GM19455 (cell line): ENCODE results near the gene UGT1A10.

ENCODE experiments used
- ATAC-seq: cut with Tn5 transposase; IDR thresholded peaks from one replicate; pipeline ENCODE4 v1.9.1; 2021; ENCODE audit not compliant: unreplicated experiment

UGT1A10 gene

DNA sequence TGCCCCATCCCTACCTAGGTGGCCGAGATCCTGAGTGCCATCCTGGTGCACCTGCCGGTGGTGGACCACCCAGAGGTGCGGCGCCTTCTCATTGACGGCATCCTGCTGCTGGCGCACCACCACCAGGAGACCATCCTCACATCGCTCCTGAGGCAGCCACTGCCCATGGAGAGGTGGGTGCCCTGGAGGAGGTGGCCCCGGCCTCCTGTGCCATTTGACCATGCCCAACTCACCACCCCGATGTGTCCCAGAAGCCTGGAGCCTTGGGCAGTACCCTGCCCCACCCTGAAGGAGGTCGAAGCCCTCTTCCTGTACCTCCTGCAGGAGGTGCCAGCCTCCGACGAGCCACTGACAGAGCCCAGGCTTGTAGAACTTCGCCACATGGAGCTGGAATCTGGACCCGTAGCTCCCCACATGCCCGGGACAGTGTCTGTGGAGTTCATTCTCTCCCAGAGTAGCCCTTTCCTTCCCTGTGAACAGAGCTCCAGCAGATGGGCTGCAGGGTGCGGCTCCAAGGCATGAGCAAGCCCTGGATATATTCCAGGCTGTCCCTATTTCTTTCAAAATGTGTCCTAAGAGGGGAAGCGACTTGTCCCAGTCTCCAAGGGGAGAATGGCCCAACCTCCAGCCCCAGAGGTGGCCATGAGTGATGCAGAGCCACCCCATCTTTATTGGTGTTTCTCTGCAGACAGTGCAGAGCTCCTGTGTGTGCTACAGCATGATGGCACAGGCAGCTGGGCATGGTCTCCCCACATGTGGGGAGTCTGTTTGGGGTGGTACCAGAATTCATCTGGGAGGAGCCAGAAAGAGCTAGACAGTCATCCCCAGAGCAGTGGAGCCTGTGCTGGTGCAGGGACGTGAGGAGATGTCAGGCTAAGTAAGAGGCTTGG is 183.9 kb downstream of the UGT1A10 start:
- no peak for ATAC-seq

DNA sequence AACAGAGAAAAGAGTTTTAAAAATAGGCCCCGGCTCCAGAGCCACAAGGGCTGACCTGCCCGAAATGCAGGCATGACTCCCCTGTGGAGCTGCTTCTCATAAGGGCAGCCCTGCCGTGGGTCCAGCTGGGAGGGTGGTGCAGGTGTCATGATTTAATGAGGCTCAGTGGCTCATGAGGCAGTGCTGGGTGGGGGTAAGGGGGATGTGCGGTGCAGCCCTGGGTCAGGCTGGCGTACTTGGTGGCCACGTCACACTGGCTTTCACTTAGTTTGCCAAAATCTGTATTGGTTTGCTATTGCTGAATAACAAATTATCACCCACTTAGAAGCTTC is 184.5 kb downstream of the UGT1A10 start:
- no peak for ATAC-seq

DNA sequence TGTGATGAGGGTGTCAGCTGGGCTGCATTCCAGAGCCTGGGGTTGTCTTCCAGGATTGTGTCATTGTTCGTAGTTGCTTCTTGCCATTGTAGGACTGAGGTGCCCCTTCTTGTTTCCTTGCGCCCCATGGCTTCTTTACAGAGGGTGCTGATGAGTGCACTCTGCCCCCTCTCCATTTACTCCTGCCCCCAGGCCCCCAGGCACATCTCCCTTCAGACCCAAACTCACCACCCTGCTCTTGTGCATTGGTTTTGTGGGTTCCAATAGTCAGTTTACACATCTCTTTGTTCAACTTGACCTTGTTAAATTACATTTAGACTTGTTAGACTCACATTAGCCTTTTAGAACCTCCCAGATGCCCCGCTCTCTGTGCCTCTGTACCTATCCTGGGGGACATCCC is 184.9 kb downstream of the UGT1A10 start:
- ATAC-seq = no peak

DNA sequence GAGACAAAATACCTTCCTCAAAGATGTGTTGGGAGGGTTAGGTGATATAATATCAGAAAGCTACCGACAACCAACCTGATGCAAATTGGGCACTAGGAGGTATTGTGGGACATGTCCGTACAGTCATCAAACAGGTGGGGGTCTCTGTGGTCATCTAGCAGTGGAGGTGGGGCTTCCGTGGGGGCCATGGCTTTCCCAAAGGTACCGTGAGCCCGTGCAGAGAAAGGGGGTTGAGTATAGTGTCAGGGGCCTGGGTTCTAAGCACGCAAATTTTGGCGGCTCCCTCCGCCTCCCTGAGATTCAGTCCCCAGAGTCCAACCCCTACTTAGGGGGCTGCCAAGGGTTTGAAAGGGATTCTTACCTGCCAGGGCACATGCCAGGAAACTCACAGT is 185.5 kb downstream of the UGT1A10 start:
- ATAC-seq = no peak

DNA sequence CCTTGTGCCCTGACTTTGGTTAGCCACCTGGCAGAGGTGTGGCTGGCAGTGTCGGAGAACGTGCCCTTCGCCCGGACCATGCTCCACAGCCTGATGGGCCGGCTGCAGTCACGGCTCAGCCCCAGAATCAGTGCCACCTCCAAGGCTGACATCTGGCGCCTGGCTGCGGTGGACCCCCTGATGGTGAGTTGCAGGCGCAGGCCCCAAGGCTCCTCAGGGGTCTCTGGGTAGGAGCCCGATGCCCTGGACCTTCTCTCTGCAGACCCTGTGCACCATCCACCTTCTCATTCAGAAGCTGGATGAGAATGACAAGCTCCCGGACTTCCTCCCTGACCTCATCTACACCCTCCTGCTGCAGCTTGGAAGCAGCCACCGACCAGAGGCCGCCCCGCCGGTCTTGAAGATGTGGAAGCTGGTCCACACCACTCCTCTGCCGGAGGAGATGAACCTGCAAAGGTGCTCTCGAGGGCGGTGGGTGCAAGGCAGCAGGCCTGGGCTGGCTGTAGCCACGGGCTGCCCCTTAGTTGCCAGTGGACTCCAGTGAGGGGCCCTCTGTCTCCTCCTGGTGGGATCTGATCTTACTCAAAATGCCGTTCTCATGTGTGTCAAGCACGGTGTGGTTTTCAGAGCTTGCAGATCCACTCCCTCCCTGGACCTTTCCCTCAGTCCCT is 186.0 kb downstream of the UGT1A10 start:
- ATAC-seq = no peak
